Tibial artery (tissue), 4 donors: ENCODE results near the gene MTMR2.

Experiments used
- DNase-seq, 2 donors: peaks; one replicate each; pipeline ENCODE4 v3.0.0-alpha.2; 2019
- H3K27ac ChIP-seq, 2 donors: fragments of 200-600 bp; sonication (generic) in 1 of 2; 1 replicate in 1 of 2; 2 replicates in 1 of 2; pipeline ENCODE4 v1.5.1; 2018 to 2019; ENCODE audit warnings: mild to moderate bottlenecking in 1 of 2
- H3K27me3 ChIP-seq, 2 donors: fragments of 200-600 bp; sonication (generic) in 1 of 2; one replicate each; pipeline versions ENCODE4 v1.5.1 to v1.6.0; 2016 to 2019
- H3K36me3 ChIP-seq, 3 donors: fragments of 200-600 bp; sonication (generic) in 2 of 3; one replicate each; pipeline ENCODE4 v1.5.1; 2016 to 2019; ENCODE audit warnings: mild to moderate bottlenecking in 2 of 3
- H3K4me1 ChIP-seq, 4 donors: fragments of 200-600 bp; sonication (generic) in 2 of 4; 1 replicate in 3 of 4; 2 replicates in 1 of 4; pipeline ENCODE4 v1.5.1; 2016 to 2019
- H3K4me3 ChIP-seq, 2 donors: fragments of 200-600 bp; sonication (generic) in 1 of 2; 1 replicate in 1 of 2; 2 replicates in 1 of 2; pipeline ENCODE4 v1.5.1; 2018 to 2019; ENCODE audit warnings: mild to moderate bottlenecking in 2 of 2
- H3K9me3 ChIP-seq, 3 donors: fragments of 200-600 bp; sonication (generic) in 1 of 3; one replicate each; pipeline ENCODE4 v1.5.1; 2016 to 2019
- intact Hi-C: fragments of 100-400 bp; cut with DNase I; formaldehyde crosslinking; loops from one replicate; pipeline ENCODE4 v1.15.0; 2023; ENCODE audit warnings: low total_unique reads
- TF ChIP-seq, protein P1 (sequence below), 2 experiments: fragments of 200-600 bp in 1 of 2; fragments of 450-650 bp in 1 of 2; IDR thresholded peaks; one replicate each; pipeline ENCODE4 v1.5.1; 2017 to 2019; ENCODE audit warnings: antibody characterized with exemption in 2 of 2, mild to moderate bottlenecking in 1 of 2, moderate library complexity in 1 of 2

The MTMR2 gene

DNA sequence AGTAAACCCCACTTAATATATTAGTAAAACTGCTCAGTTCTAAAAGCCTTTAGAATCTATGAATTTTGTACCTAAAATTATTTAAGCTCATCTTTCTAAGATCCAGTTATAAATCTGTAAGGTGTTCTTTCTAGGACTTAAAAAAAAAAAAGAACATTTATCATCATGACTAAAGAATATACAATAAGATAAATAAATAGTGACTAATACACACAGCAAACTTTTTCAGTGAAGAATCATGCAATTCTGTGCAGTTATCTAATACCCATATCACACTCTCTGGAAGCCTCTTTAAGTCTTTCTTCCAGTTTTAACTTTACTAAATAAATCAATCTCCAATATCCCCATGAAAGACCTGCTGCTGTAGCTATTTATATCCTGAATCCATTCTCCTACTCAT is 73.8 kb downstream of the MTMR2 start:
- Histone ChIP-seq H3K36me3 (peaks cover 22 to 36% (median 32%) of the 10 kb centered on the region in 3 donors), H3K9me3 (no peaks in the 10 kb centered on the region), H3K27me3 (no peaks in the 10 kb centered on the region), H3K4me1 (peaks cover 0 to 5% (median 4%) of the 10 kb centered on the region in 4 donors), H3K4me3 (no peak overlapping the region), H3K27ac (peak overlapping the region in 1 of 2 donors; percentile 19)
- intact Hi-C loops, result no loop called here
- TF ChIP-seq, protein P1, sequence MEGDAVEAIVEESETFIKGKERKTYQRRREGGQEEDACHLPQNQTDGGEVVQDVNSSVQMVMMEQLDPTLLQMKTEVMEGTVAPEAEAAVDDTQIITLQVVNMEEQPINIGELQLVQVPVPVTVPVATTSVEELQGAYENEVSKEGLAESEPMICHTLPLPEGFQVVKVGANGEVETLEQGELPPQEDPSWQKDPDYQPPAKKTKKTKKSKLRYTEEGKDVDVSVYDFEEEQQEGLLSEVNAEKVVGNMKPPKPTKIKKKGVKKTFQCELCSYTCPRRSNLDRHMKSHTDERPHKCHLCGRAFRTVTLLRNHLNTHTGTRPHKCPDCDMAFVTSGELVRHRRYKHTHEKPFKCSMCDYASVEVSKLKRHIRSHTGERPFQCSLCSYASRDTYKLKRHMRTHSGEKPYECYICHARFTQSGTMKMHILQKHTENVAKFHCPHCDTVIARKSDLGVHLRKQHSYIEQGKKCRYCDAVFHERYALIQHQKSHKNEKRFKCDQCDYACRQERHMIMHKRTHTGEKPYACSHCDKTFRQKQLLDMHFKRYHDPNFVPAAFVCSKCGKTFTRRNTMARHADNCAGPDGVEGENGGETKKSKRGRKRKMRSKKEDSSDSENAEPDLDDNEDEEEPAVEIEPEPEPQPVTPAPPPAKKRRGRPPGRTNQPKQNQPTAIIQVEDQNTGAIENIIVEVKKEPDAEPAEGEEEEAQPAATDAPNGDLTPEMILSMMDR (IDR thresholded peaks at IDR 0.05), result no peak
- DNase-seq, result no peak

DNA sequence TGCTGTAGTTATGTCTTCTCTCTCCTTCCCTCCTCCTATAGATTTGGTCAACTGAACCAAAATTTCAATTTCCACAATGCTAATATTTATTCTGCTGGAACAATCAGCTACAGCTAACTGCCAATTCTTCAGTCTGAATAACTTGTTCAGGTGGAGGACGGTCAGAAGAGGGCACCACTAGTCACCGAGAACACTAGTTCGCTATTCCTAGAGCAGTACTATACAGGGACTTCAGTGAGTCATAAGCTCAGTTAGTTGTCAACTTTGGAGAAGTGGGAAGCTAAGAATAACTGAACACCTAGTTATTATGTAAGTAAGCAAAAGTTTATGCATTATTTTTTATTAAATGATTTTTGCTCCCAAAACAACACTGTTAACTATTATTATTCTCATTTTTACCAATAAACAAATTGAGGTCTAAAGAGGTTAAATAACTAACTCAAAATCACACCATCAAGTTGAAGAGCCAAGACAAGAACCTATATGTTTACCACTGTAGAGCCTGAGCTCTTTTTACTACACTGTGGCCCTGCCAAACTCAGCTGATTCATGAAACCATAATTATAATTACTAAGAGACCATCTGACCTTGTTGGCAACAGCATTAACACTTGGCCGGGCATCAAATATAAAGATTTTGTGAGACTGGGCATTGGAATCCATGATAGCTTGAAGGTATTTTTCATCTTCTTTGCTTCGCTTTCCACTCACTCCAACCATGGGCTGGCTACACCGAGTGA is 74.7 kb downstream of the MTMR2 start:
- H3K4me3 ChIP-seq, result no peak overlapping the region
- peak; percentile 66 to 79 for DNase-seq
- H3K36me3 ChIP-seq, result peaks cover 30 to 36% (median 31%) of the 10 kb centered on the region in 3 donors
- TF ChIP-seq, protein P1 (IDR thresholded peaks at IDR 0.05), result peak; percentile 57 to 67
- intact Hi-C loops, result loop anchor here (5.0 to 10.0 kb wide), 2 partner anchors 493 to 546 kb away; partner anchors contain the start of genes JRKL and MAML2
- H3K27me3 ChIP-seq, result no peaks in the 10 kb centered on the region
- peak overlapping the region; percentile 19 to 33 for H3K27ac ChIP-seq
- H3K4me1 ChIP-seq, result peaks cover 0 to 5% (median 4%) of the 10 kb centered on the region in 4 donors
- no peaks in the 10 kb centered on the region for H3K9me3 ChIP-seq

DNA sequence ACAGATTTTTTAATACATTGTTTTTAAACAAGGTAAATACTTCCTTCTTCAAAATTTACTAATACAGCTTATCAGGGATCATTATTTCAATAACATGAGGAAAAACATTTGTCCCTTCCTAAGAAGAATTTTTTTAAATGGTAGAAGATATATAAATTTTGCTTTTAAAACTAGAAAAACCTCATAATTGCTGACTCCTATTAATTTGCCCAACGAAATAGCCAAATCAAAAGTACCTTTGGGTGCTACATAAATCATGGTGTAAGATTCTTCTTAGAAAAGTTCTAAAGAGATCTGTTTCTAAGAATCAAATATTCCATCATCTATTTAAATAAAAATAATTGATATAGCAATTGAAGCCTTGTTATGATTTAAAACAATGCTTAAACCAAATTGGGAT is 78.7 kb downstream of the MTMR2 start:
- DNase-seq, result no peak
- intact Hi-C loops, result loop anchor here (5.0 to 10.0 kb wide), 2 partner anchors 497 to 550 kb away; partner anchors contain the start of genes JRKL and MAML2
- no peak overlapping the region for H3K4me3 ChIP-seq
- no peaks in the 10 kb centered on the region for H3K9me3 ChIP-seq
- TF ChIP-seq, protein P1 (IDR thresholded peaks at IDR 0.05), result no peak
- no peak overlapping the region for H3K27ac ChIP-seq
- H3K27me3 ChIP-seq, result no peaks in the 10 kb centered on the region
- peaks cover 27 to 55% (median 36%) of the 10 kb centered on the region in 3 donors for H3K36me3 ChIP-seq
- H3K4me1 ChIP-seq, result peaks cover 0 to 5% (median 4%) of the 10 kb centered on the region in 4 donors

DNA sequence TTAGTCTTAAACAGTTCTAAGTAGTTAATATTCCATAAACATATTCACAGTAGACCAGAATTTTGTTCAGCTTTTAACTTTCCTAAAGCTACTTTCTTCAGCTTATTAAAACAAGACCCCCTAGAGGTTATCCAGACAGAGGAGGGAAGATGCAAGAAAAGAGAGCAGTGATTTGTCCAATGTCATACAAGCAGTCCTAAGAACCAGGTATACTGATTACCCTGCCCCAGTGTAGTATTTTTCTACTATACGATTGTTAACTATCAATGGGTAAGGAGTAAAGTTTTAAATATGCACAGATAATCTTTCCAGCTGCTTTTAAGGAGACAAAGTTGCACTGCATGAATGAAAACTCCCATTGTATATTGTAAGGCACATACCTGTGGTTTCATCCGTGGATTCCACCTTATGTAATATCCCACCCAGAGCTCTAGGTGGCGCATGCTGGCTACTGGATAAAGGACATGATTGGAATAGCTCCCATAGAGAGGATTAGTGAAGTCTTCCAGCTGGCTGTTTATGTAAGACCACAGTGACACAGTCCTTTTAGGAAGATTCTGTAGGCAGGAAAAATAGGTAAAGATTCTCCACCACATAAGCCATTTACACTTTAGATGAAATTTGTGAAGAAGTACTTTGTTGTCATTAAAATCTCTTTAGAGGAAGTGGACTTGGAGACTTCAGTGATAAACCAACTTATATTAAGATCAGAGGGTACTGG is 88.0 kb downstream of the MTMR2 start:
- Histone ChIP-seq H3K27ac (no peak overlapping the region), H3K9me3 (no peaks in the 10 kb centered on the region)
- intact Hi-C loops, result loop anchor here (10.0 kb wide), 1 partner anchor 589 kb away; no protein-coding TSS in a partner anchor

DNA sequence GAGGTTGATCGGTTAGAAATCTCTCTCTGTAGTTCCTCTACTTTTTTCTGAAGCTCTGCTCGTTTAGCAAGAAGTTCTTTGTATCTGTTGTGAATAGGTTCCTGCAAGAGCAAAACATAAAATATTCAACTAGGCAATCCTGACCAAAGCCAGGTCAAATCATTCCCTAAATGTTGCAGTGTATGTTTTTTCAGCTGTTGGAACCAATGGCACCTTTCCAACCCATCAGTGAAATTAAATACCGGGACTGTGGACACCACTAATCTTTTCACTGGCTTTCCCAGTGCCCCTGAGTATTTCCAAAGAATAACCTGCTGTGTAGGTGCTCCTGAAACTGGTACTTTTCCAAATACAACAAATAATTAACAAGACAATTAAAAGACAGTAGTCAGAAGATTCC is 88.6 kb downstream of the MTMR2 start:
- TF ChIP-seq, protein P1 (IDR thresholded peaks at IDR 0.05), result no peak
- intact Hi-C loops, result loop anchor here (10.0 kb wide), 1 partner anchor 589 kb away; no protein-coding TSS in a partner anchor
- DNase-seq, result no peak
- Histone ChIP-seq H3K9me3 (no peaks in the 10 kb centered on the region), H3K4me1 (no peaks in the 10 kb centered on the region), H3K36me3 (peaks cover 37 to 53% (median 45%) of the 10 kb centered on the region in 3 donors), H3K27me3 (no peaks in the 10 kb centered on the region), H3K27ac (no peak overlapping the region), H3K4me3 (no peak overlapping the region)

More for the DNA sequence above, 88.0 kb downstream of the MTMR2 start:
- peak; percentile 63 to 71 for DNase-seq
- Histone ChIP-seq H3K4me3 (no peak overlapping the region), H3K36me3 (peaks cover 37 to 50% (median 45%) of the 10 kb centered on the region in 3 donors), H3K4me1 (no peaks in the 10 kb centered on the region), H3K27me3 (no peaks in the 10 kb centered on the region)
- TF ChIP-seq, protein P1 (IDR thresholded peaks at IDR 0.05), result peak; percentile 81 to 90
